Liver (tissue), 3 donors: ENCODE results near the gene RABL3.

Source experiments
- FOXA2 ChIP-seq: IDR thresholded peaks from 2 replicates; pipeline ENCODE4 v1.6.1; 2016; ENCODE audit warnings: antibody characterized with exemption
- JUND ChIP-seq, 2 donors: IDR thresholded peaks; 2 replicates each; pipeline ENCODE4 v1.6.1; 2016; ENCODE audit warnings: antibody characterized with exemption in 2 of 2
- NR2F2 ChIP-seq: IDR thresholded peaks from 2 replicates; pipeline ENCODE4 v1.6.1; 2016; ENCODE audit warnings: antibody characterized with exemption
- RAD21 ChIP-seq, 2 donors: IDR thresholded peaks; 2 replicates each; pipeline ENCODE4 v1.6.1; 2016; ENCODE audit warnings: antibody characterized with exemption in 2 of 2, mild to moderate bottlenecking in 2 of 2
- RXRA ChIP-seq, 2 donors: IDR thresholded peaks; 2 replicates each; pipeline ENCODE4 v1.6.1; 2017 to 2018; ENCODE audit warnings: antibody characterized with exemption in 2 of 2, mild to moderate bottlenecking in 1 of 2
- SP1 ChIP-seq: IDR thresholded peaks from 2 replicates; pipeline ENCODE4 v1.6.1; 2018; ENCODE audit warnings: antibody characterized with exemption, mild to moderate bottlenecking
- YY1 ChIP-seq: IDR thresholded peaks from 2 replicates; pipeline ENCODE4 v1.6.1; 2016; ENCODE audit warnings: antibody characterized with exemption, mild to moderate bottlenecking
- TF ChIP-seq, protein P1 (sequence below): IDR thresholded peaks from 2 replicates; pipeline ENCODE4 v1.6.1; 2016; ENCODE audit warnings: antibody characterized with exemption, mild to moderate bottlenecking
- TF ChIP-seq, protein P2 (sequence below): fragments of 150-350 bp; IDR thresholded peaks from 2 replicates; pipeline ENCODE4 v1.5.1; 2017; ENCODE audit warnings: improper control_type of control experiment, low read depth, low read length; ENCODE audit not compliant: missing input control
- donor health status: healthy.
- donor health status: healthy.

DNA sequence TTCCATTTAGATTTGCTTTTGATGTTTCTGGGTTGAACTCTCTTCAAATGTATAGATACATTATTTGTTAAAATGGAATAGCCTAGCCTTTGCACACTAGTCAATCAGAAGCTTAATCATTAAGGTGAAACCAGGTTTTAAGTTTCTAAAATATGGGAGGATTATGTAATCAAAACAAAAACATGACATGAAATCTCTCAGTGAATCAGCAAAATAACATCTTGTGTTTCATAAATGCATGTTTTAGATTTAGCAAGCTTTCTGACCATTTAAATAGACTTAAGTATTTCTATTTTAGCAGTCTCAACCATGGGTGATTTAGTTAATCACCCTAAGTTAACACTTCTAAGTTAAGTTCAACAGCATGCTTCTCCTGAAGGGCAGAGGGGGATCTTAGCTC, 11.5 kb upstream of the RABL3 start:
- TF ChIP-seq, protein P1, sequence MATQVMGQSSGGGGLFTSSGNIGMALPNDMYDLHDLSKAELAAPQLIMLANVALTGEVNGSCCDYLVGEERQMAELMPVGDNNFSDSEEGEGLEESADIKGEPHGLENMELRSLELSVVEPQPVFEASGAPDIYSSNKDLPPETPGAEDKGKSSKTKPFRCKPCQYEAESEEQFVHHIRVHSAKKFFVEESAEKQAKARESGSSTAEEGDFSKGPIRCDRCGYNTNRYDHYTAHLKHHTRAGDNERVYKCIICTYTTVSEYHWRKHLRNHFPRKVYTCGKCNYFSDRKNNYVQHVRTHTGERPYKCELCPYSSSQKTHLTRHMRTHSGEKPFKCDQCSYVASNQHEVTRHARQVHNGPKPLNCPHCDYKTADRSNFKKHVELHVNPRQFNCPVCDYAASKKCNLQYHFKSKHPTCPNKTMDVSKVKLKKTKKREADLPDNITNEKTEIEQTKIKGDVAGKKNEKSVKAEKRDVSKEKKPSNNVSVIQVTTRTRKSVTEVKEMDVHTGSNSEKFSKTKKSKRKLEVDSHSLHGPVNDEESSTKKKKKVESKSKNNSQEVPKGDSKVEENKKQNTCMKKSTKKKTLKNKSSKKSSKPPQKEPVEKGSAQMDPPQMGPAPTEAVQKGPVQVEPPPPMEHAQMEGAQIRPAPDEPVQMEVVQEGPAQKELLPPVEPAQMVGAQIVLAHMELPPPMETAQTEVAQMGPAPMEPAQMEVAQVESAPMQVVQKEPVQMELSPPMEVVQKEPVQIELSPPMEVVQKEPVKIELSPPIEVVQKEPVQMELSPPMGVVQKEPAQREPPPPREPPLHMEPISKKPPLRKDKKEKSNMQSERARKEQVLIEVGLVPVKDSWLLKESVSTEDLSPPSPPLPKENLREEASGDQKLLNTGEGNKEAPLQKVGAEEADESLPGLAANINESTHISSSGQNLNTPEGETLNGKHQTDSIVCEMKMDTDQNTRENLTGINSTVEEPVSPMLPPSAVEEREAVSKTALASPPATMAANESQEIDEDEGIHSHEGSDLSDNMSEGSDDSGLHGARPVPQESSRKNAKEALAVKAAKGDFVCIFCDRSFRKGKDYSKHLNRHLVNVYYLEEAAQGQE, result no peak
- TF ChIP-seq YY1 (no peak), NR2F2 (no peak), SP1 (no peak), RXRA (IDR thresholded peaks at IDR 0.05) (no peak), JUND (IDR thresholded peaks at IDR 0.05) (no peak), RAD21 (IDR thresholded peaks at IDR 0.05) (no peak), FOXA2 (no peak)
- TF ChIP-seq, protein P2, sequence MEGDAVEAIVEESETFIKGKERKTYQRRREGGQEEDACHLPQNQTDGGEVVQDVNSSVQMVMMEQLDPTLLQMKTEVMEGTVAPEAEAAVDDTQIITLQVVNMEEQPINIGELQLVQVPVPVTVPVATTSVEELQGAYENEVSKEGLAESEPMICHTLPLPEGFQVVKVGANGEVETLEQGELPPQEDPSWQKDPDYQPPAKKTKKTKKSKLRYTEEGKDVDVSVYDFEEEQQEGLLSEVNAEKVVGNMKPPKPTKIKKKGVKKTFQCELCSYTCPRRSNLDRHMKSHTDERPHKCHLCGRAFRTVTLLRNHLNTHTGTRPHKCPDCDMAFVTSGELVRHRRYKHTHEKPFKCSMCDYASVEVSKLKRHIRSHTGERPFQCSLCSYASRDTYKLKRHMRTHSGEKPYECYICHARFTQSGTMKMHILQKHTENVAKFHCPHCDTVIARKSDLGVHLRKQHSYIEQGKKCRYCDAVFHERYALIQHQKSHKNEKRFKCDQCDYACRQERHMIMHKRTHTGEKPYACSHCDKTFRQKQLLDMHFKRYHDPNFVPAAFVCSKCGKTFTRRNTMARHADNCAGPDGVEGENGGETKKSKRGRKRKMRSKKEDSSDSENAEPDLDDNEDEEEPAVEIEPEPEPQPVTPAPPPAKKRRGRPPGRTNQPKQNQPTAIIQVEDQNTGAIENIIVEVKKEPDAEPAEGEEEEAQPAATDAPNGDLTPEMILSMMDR, result no peak
